Activated T-cell treated with anti-CD3 and anti-CD28 coated beads, Interleukin-2, amount 50 U/mL, for 1 hour (primary cell): ENCODE results near the gene MPPED1.

Experiments
- DNase-seq: peaks from one replicate; pipeline ENCODE4 v3.0.0-alpha.2; 2020

The MPPED1 gene

GRCh38 chr22:43412808-43413795 lies 1.3 kb downstream of the MPPED1 start:
- DNase-seq, result no peak

- DNase-seq, result no peak
These were observed 2.0 kb downstream of the MPPED1 start for GRCh38 chr22:43413826-43414225.

GRCh38 chr22:43415681-43416080 lies 3.9 kb downstream of the MPPED1 start:
- no peak for DNase-seq

GRCh38 chr22:43417555-43417954 lies 5.7 kb downstream of the MPPED1 start:
- no peak for DNase-seq

GRCh38 chr22:43418079-43418825 lies 6.4 kb downstream of the MPPED1 start:
- DNase-seq, result no peak

GRCh38 chr22:43419371-43420080 lies 7.7 kb downstream of the MPPED1 start:
- DNase-seq, result no peak

- no peak for DNase-seq
These were observed 9.3 kb downstream of the MPPED1 start for GRCh38 chr22:43421046-43421665.

- no peak for DNase-seq
These were observed 10.3 kb downstream of the MPPED1 start for GRCh38 chr22:43421914-43422615.

GRCh38 chr22:43423046-43423445 lies 11.2 kb downstream of the MPPED1 start:
- no peak for DNase-seq

- no peak for DNase-seq
These were observed 12.4 kb downstream of the MPPED1 start for GRCh38 chr22:43424201-43424600.

- no peak for DNase-seq
These were observed 13.1 kb downstream of the MPPED1 start for GRCh38 chr22:43424666-43425630.

- no peak for DNase-seq
These were observed 14.4 kb downstream of the MPPED1 start for GRCh38 chr22:43425976-43426785.

GRCh38 chr22:43426816-43427215 lies 15.0 kb downstream of the MPPED1 start:
- DNase-seq, result no peak

- DNase-seq, result no peak
These were observed 15.6 kb downstream of the MPPED1 start for GRCh38 chr22:43427296-43428004.

- no peak for DNase-seq
These were observed 16.2 kb downstream of the MPPED1 start for GRCh38 chr22:43428005-43428485.

GRCh38 chr22:43428521-43428920 lies 16.7 kb downstream of the MPPED1 start:
- DNase-seq, result no peak

- DNase-seq, result no peak
These were observed 17.6 kb downstream of the MPPED1 start for GRCh38 chr22:43429426-43429825.

- no peak for DNase-seq
These were observed 20.2 kb downstream of the MPPED1 start for GRCh38 chr22:43431808-43432554.
